ES-I3 (cell line): ENCODE results near the gene SPATA4.

Experiments
- H3K36me3 ChIP-seq: 2 replicates; pipeline ENCODE4 v1.6.1; 2013; ENCODE audit warnings: mild to moderate bottlenecking, low read length, control low read depth, moderate library complexity; ENCODE audit not compliant: insufficient read depth
- H3K4me1 ChIP-seq: 2 replicates; pipeline ENCODE4 v1.6.1; 2013; ENCODE audit warnings: mild to moderate bottlenecking, control low read depth, low read length; ENCODE audit not compliant: insufficient read depth
- H3K9ac ChIP-seq: 2 replicates; pipeline ENCODE4 v1.6.1; 2013; ENCODE audit warnings: low read depth, mild to moderate bottlenecking, low read length, moderate library complexity
- H3K9me3 ChIP-seq: 2 replicates; pipeline ENCODE4 v1.6.1; 2013; ENCODE audit warnings: mild to moderate bottlenecking, low read length, moderate library complexity; ENCODE audit not compliant: control insufficient read depth, insufficient read depth

SPATA4 gene

GRCh38 chr4:176210101-176210500 is 14.7 kb upstream of the SPATA4 start:
- Histone ChIP-seq H3K36me3 (no peaks in the 10 kb centered on the region), H3K4me1 (no peaks in the 10 kb centered on the region), H3K9ac (no peak overlapping the region), H3K9me3 (peaks cover 4% of the 10 kb centered on the region; the same call in 1 of the 2 replicates)

- Histone ChIP-seq H3K36me3 (no peaks in the 10 kb centered on the region), H3K4me1 (no peaks in the 10 kb centered on the region), H3K9me3 (peaks cover 4% of the 10 kb centered on the region; the same call in 1 of the 2 replicates), H3K9ac (no peak overlapping the region)
Observed at GRCh38 chr4:176209535-176209934, 14.2 kb upstream of the SPATA4 start.

DNA sequence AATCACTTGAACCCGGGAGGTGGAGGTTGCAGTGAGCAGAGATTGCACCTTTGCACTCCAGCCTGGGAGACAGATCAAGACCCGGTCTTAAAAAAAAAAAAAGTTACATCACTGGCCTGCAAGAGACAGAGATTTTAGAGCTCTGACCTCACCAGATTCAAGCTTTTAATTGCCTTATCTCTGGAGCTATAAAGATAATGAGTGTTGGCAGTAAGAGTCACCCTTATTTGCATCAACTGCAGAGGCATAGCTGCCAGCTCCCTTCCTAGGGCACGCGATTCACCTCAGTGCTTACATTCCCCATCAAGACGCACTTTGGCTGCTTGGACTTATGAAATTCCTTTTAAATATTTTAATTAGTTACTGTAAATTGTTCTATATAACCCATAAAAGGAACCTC is 12.5 kb upstream of the SPATA4 start:
- Histone ChIP-seq H3K9ac (no peak overlapping the region), H3K36me3 (no peaks in the 10 kb centered on the region), H3K4me1 (no peaks in the 10 kb centered on the region), H3K9me3 (peaks cover 4% of the 10 kb centered on the region; the same call in 1 of the 2 replicates)

DNA sequence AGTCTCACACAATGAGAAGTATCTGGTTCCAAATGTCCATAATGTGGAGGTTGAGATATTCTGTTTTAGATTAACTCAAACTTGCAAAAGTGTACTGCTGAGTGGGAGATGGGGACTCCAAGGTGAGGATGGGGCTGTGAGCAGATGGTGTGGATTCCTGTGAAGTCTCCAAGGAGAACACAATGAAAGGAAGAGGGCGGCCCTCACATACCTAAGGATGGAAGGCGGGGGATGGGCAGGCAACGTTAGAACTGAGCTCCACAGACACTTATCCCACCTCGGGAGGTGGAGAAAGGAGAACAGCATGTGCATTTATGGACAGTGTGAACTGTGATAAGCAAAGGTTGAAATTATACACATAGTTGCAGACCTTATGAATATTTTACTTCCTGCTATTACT is 9.9 kb upstream of the SPATA4 start:
- Histone ChIP-seq H3K36me3 (no peaks in the 10 kb centered on the region), H3K9me3 (no peaks in the 10 kb centered on the region), H3K9ac (no peak overlapping the region), H3K4me1 (no peaks in the 10 kb centered on the region)

DNA sequence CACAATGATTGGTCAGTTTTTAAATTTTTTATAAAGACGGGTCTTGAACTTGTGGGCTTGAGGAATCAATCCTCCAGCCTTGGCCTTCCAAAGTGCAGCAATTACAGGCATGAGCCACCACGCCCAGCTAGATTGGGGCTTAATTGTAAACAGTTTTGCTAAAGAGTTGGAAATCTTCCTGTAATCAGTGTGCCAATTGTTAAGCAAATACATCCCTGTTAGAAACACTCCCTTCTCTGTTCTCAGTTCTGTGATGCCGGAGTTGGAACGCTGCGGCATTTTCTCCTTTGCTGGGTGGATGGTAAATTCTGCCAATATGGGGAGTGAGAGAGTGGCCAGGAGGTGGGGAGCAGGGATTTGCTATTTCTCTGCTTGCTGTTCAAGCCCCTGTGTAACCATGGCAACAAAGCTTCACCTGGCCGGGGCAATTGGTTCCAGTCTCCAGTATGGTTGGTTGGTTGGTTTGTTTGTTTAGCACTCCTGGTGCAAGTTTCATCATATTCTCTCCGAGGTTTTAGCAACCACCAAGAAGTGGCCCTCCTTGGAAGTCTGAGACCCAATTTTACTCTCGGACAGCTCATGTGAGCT is 3.0 kb upstream of the SPATA4 start:
- Histone ChIP-seq H3K9ac (no peak overlapping the region), H3K4me1 (no peaks in the 10 kb centered on the region), H3K36me3 (no peaks in the 10 kb centered on the region), H3K9me3 (no peaks in the 10 kb centered on the region)

DNA sequence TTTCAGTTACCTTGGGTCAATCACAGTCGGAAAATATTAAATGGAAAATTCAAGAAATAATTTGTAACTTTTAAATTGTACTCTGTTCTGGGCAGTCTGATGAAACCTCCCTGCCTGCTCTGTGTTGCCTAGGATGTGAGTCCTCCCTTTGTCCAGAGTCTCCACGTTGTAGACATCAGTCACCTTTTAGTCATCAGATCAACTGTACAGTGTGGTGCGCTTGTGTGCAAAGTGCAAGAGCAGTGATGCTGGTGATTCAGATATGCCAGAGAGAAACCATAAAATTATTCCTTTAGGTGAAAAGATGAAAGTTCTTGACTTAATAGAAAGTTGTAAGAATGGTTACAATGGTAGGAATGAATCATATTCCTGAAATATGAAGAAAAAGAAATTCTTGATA is 1.4 kb downstream of the SPATA4 start:
- Histone ChIP-seq H3K36me3 (no peaks in the 10 kb centered on the region), H3K4me1 (0 out of 2 replicates have a peak, but pooled peaks cover 6% of the 10 kb centered on the region), H3K9ac (no peak overlapping the region), H3K9me3 (no peaks in the 10 kb centered on the region)

DNA sequence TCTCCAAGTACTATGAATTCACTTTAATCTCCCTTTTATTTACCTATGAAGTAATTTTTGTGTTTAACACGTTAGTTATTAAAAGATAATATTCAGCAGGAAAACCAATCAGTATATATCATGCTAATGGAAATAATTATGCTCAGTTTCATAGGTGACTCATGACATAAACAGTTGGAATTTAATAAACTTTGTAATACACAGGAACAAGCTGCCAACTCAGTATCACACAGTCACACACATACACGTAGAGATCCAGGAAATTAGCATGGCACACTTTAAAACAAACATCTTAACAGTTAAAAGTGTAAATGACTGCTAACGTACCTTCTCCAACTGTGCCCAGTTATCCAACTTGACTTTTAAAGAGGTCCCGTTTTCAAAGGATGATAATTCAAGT is 2.3 kb downstream of the SPATA4 start:
- H3K9ac ChIP-seq: no peak overlapping the region
- H3K4me1 ChIP-seq: 0 out of 2 replicates have a peak, but pooled peaks cover 6% of the 10 kb centered on the region
- H3K9me3 ChIP-seq: no peaks in the 10 kb centered on the region
- no peaks in the 10 kb centered on the region for H3K36me3 ChIP-seq

DNA sequence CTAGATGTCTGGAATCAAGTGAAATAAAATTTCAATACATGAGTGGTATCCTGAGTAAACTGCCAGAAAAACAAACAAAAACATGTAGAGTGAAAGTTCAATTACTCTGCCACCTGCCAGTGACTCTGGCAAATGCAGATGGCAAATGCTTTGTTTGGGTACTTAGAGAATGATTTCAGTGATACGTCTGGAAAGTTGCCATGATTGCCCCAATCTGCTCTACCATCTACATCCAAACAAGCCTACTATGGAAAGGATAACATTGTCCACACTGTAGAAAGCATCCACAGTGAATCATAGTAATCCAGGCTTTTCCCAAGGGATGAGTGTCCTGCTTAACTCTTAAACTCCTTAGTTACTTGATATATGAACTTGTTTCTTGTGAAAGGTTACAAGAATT is 3.4 kb downstream of the SPATA4 start:
- peaks cover 15% of the 10 kb centered on the region for H3K4me1 ChIP-seq
- no peaks in the 10 kb centered on the region for H3K9me3 ChIP-seq
- no peaks in the 10 kb centered on the region for H3K36me3 ChIP-seq

DNA sequence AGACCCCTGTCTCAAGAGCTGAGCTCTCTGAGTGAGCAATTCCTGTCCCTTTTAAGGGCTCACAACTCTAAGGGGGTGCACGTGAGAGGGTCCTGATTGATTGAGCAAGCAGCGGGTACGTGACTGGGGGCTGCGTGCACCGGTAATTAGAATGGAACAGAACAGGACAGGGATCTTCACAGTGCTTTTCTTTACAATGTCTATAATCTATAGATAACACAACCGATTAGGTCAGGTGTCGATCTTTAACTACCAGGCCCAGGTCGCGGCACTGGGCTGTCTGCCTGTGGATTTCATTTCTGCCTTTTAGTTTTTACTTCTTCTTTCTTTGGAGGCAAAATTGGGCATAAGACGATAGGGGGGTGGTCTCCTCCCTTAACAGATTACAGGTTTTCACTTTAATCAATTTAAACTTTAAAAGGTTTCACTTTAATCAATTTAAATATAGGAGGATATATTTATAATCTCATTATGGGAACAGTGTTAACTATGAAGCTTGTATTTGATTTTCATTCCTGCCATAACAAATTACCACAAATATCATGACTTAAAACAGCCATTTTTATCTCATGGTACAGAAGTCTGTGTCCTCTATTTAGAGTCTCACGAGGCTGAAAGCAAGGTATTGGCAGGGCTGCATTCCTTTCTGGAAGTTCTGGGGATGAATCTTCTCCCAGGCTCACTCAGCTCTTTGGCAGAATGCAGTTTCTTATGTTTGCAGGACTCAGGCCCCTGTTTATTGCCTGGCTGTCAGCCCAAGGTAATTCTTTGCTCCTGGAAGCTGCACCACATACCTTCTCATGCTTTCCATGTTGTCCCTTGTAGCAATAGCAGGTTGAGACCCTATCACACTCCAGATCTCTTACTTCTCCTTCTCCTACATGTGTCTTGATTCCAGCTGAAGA is 5.2 kb downstream of the SPATA4 start:
- H3K9me3 ChIP-seq: no peaks in the 10 kb centered on the region
- H3K36me3 ChIP-seq: no peaks in the 10 kb centered on the region
- H3K4me1 ChIP-seq: peaks cover 29% of the 10 kb centered on the region
- no peak overlapping the region for H3K9ac ChIP-seq

More for the DNA sequence above, 3.4 kb downstream of the SPATA4 start:
- no peak overlapping the region for H3K9ac ChIP-seq

DNA sequence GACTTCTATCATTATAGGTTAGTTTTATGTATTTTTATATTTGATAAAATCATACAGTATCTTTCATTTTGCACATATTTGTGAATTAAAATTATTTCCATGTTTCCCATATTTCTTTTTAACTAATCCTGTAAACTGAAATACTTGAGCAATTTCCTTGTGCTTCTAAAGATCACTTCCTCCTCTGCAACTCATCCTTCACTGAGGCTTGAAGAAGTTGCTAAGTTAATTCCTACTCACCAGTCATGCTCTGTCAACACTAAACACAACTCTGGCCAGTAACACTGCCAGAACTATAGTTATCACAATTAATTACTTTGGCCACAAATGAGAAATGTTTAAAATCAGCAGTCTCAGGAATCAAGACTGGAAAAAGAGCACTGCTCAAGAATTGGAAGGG is 6.7 kb downstream of the SPATA4 start:
- Histone ChIP-seq H3K36me3 (no peaks in the 10 kb centered on the region), H3K9ac (no peak overlapping the region), H3K9me3 (no peaks in the 10 kb centered on the region), H3K4me1 (peaks cover 29% of the 10 kb centered on the region)

DNA sequence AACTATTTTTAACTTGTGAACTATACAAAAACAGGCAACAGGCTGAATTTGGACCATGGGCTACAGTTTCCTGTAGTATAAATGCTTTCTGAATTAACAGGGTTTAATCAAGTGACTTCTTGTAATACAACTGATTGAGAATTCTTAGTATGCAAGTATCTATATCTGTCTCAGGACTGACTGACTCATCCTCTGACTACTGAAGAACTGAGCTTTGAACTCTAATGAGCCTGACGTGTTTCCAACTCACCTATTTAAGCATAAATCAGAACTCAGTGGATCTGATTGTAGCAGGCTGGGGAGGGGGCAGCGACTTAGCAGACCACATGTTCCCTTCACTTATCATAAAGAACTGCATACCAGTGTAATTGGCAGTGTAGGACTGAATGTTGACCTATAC is 7.8 kb downstream of the SPATA4 start:
- H3K9me3 ChIP-seq: no peaks in the 10 kb centered on the region
- no peaks in the 10 kb centered on the region for H3K36me3 ChIP-seq
- no peak overlapping the region for H3K9ac ChIP-seq
- peaks cover 29% of the 10 kb centered on the region for H3K4me1 ChIP-seq

DNA sequence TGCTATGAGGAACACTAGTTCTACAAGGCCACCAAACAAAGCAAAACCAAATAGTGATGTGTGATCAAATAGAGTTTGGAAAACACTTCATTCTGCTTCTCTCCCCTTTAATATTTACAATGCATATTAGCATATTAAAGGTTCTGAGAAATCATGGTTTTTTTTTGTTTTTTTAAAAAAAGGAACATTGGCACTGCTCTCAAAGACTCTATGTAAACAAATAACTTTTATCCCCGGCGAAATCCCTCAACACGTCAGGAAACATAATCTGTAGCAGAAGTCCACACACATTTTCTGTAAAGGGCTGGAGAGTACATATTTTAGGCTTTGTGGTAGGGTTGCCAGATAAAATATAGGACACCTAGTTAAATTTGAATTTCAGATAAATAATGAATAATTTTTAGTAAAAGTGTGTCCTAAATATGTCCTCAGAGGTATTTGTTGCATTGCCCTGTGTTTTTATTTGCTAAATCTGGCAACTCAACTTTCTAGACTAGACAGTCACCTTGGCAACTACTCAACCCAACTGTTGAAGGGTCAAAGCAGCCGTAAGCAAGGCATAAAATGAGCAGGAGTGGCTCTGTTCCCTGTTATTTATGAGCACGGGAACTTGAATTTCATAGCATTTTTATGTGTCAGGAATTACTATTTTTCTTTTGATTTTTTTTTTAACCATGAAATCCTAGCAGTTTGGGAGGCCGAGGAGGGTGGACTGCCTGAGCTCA is 8.6 kb downstream of the SPATA4 start:
- H3K36me3 ChIP-seq: no peaks in the 10 kb centered on the region
- peak overlapping the region; percentile 3; the same call in 1 of the 2 replicates for H3K9ac ChIP-seq
- H3K9me3 ChIP-seq: no peaks in the 10 kb centered on the region
- peaks cover 29% of the 10 kb centered on the region for H3K4me1 ChIP-seq

DNA sequence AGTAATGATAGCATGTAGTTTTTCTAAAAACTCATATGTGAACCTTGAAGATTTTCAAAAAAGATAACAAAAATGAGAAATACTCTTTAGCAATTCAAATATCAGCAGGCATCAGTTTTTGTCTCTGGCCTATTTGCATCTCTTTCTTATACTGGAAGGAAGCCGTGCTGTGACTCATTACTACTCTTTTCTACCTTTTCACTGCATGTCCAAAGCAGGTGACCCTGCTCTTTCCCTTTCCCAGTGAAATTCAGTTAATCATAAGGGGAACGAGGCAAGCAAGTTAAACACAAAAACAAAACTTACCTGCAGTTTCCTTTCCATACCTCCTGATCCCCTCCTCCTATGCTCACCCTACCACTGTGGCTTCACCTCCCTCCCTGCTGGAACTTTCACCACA is 9.3 kb downstream of the SPATA4 start:
- no peaks in the 10 kb centered on the region for H3K9me3 ChIP-seq
- no peaks in the 10 kb centered on the region for H3K36me3 ChIP-seq
- peaks cover 23% of the 10 kb centered on the region for H3K4me1 ChIP-seq
- H3K9ac ChIP-seq: peak overlapping the region; percentile 3; the same call in 1 of the 2 replicates

DNA sequence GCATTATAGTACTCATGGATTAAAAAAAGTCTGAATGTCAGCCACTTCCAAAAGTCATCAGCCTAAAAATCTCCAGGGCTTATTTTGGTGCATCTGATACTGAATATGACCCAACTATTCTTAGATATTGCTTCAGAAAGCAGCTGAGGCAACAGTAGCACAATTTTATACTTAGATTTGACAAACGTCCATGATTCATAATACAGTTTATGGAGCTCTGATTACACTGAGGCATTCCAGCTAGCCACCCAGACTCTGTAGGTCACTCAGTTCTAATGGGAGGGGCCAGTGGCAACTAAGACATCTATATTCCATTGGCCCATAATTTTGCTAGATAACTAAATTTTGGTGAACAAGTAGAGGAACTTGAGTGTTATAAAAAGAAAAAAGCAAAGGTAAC is 10.3 kb downstream of the SPATA4 start:
- Histone ChIP-seq H3K4me1 (peaks cover 23% of the 10 kb centered on the region), H3K9ac (no peak overlapping the region), H3K36me3 (no peaks in the 10 kb centered on the region), H3K9me3 (no peaks in the 10 kb centered on the region)
